H1 (cell line): ENCODE measurements around the gene ADCY2. TPM values are rescaled to one million over a fixed set of nuclear protein-coding genes. Genes with fewer than 3 reads are reported as not detected.

Experiments used
- NANOG ChIP-seq: IDR thresholded peaks from 2 replicates; pipeline ENCODE4 v1.6.1; 2011; ENCODE audit warnings: low read length, low read depth, mild to moderate bottlenecking, inconsistent platforms; ENCODE audit not compliant: insufficient read depth, poor library complexity, severe bottlenecking
- SIRT6 ChIP-seq: IDR thresholded peaks from one replicate; pipeline ENCODE4 v1.7.1; 2012; ENCODE audit warnings: low read length, inconsistent platforms
- TBP ChIP-seq: IDR thresholded peaks from 2 replicates; pipeline ENCODE4 v1.6.1; 2011; ENCODE audit warnings: low read depth, low read length, improper control_type of control experiment
- polyA plus RNA-seq, 7 experiments: library from polyadenylated mRNA; depleted of rRNA in 3 of 7; stranded (reverse) in 5 of 7; unstranded in 2 of 7; fragments of >200 nt in 5 of 7; fragments of 200-250 nt in 2 of 7; gene quantifications; 1 replicate in 5 of 7; 2 replicates in 1 of 7; 4 replicates in 1 of 7; pipeline versions ENCODE4 v1.2.1 to v1.2.3, GENCODE V29; 2011 to 2013; ENCODE audit warnings: missing spikeins in 2 of 7, mixed read lengths in 2 of 7
- total RNA-seq: library from RNA; stranded (reverse); fragmentation: NEBNext Ultra II Directional; extraction: Animal tissue kit (Norgen Biotek cat#: 25700); gene quantifications from 2 replicates; pipeline ENCODE4 v1.2.1, GENCODE V29; 2021

ADCY2 gene
- total and polyA plus RNA-seq, 2 of the 8 experiments (the other 6 are each of a cell fraction or from before 2014, with no cell fraction given) = 35.8 to 122 TPM

- TF ChIP-seq NANOG = no peak
- TF ChIP-seq SIRT6 = no peak
- no peak for TF ChIP-seq TBP
Observed at GRCh38 chr5:7714697-7715096, 318.8 kb downstream of the ADCY2 start (continued).
